ENCODE data around the gene ACSL1. TPM values are rescaled to one million over a fixed set of nuclear protein-coding genes. Genes with fewer than 3 reads are reported as not detected.
A peak's percentile ranks its signal among the peaks of the same experiment; 100 is the strongest.
"Not testable (repeated sequence)": the region's sequence is repeated elsewhere in the genome, so short reads cannot be mapped to it uniquely, and the experiment has no call there.

ACSL1 gene
- total RNA-seq, 1 donor from 2014 or later: 6.4 TPM

GRCh38 chr4:184744236-184744635 is 81.5 kb downstream of the ACSL1 start:
- no peaks in the 10 kb centered on the region for H3K27me3 Mint-ChIP-seq
- H3K27ac Mint-ChIP-seq: no peak overlapping the region
- TF ChIP-seq CTCF (IDR thresholded peaks at IDR 0.05; ENCODE audit: unreplicated experiment): no peak
- peaks cover 10% of the 10 kb centered on the region for H3K9me3 Mint-ChIP-seq (ENCODE audit: low read depth)
- no peak for DNase-seq (ENCODE audit: low spot score, unreplicated experiment)
- H3K36me3 Mint-ChIP-seq (ENCODE audit: insufficient read depth): no peaks in the 10 kb centered on the region
- H3K4me3 Mint-ChIP-seq (ENCODE audit: low read depth): no peak overlapping the region
- H3K4me1 Mint-ChIP-seq (ENCODE audit: low read depth): peaks cover 22% of the 10 kb centered on the region

GRCh38 chr4:184743650-184744049 is 82.1 kb downstream of the ACSL1 start:
- Mint-ChIP-seq H3K9me3 (ENCODE audit: low read depth) (peaks cover 10% of the 10 kb centered on the region), H3K27ac (no peak overlapping the region), H3K4me1 (ENCODE audit: low read depth) (peaks cover 22% of the 10 kb centered on the region), H3K27me3 (no peaks in the 10 kb centered on the region), H3K4me3 (ENCODE audit: low read depth) (no peak overlapping the region), H3K36me3 (ENCODE audit: insufficient read depth) (no peaks in the 10 kb centered on the region)
- DNase-seq (ENCODE audit: low spot score, unreplicated experiment): no peak
- no peak for TF ChIP-seq CTCF (IDR thresholded peaks at IDR 0.05; ENCODE audit: unreplicated experiment)

GRCh38 chr4:184741651-184742050 is 84.1 kb downstream of the ACSL1 start:
- not testable (repeated sequence) for DNase-seq (ENCODE audit: low spot score, unreplicated experiment); H3K36me3 Mint-ChIP-seq (ENCODE audit: insufficient read depth); H3K4me3 Mint-ChIP-seq (ENCODE audit: low read depth); H3K27ac Mint-ChIP-seq; H3K27me3 Mint-ChIP-seq
- peaks cover 10% of the 10 kb centered on the region for H3K4me1 Mint-ChIP-seq (ENCODE audit: low read depth)
- peaks cover 10% of the 10 kb centered on the region for H3K9me3 Mint-ChIP-seq (ENCODE audit: low read depth)

- TF ChIP-seq CTCF (IDR thresholded peaks at IDR 0.05; ENCODE audit: unreplicated experiment): no peak
- Mint-ChIP-seq H3K4me1 (ENCODE audit: low read depth) (peaks cover 3% of the 10 kb centered on the region), H3K9me3 (ENCODE audit: low read depth) (peaks cover 10% of the 10 kb centered on the region), H3K4me3 (ENCODE audit: low read depth) (no peak overlapping the region), H3K36me3 (ENCODE audit: insufficient read depth) (no peaks in the 10 kb centered on the region), H3K27me3 (no peaks in the 10 kb centered on the region), H3K27ac (no peak overlapping the region)
- no peak for DNase-seq (ENCODE audit: low spot score, unreplicated experiment)
These were observed 84.8 kb downstream of the ACSL1 start for GRCh38 chr4:184740980-184741391.

GRCh38 chr4:184739575-184739974 is 86.2 kb downstream of the ACSL1 start:
- not testable (repeated sequence) for DNase-seq (ENCODE audit: low spot score, unreplicated experiment); H3K27me3 Mint-ChIP-seq; H3K4me1 Mint-ChIP-seq (ENCODE audit: low read depth); H3K4me3 Mint-ChIP-seq (ENCODE audit: low read depth); H3K27ac Mint-ChIP-seq; H3K36me3 Mint-ChIP-seq (ENCODE audit: insufficient read depth)
- H3K9me3 Mint-ChIP-seq (ENCODE audit: low read depth): peaks cover 10% of the 10 kb centered on the region

GRCh38 chr4:184734758-184735157 is 91.0 kb downstream of the ACSL1 start:
- peak overlapping the region; percentile 91 for H3K4me3 Mint-ChIP-seq (ENCODE audit: low read depth)
- H3K27ac Mint-ChIP-seq: peak overlapping the region; percentile 96
- H3K27me3 Mint-ChIP-seq: no peaks in the 10 kb centered on the region
- H3K9me3 Mint-ChIP-seq (ENCODE audit: low read depth): peaks cover 2% of the 10 kb centered on the region
- H3K36me3 Mint-ChIP-seq (ENCODE audit: insufficient read depth): no peaks in the 10 kb centered on the region
- no peak for TF ChIP-seq CTCF (IDR thresholded peaks at IDR 0.05; ENCODE audit: unreplicated experiment)
- H3K4me1 Mint-ChIP-seq (ENCODE audit: low read depth): peaks cover 17% of the 10 kb centered on the region
- DNase-seq (ENCODE audit: low spot score, unreplicated experiment): no peak
